HUES64 (cell line): ENCODE data around the gene FKBP5. TPM values are rescaled to one million over a fixed set of nuclear protein-coding genes. Genes with fewer than 3 reads are reported as not detected.
A peak's percentile ranks its signal among the peaks of the same experiment; 100 is the strongest.
"Not testable (repeated sequence)": the region's sequence is repeated elsewhere in the genome, so short reads cannot be mapped to it uniquely, and the experiment has no call there.

ENCODE experiments used
- H3K27ac ChIP-seq: 2 replicates; pipeline ENCODE4 v1.7.0; 2013; ENCODE audit warnings: low read depth, low read length, inconsistent platforms
- H3K27me3 ChIP-seq: 2 replicates; pipeline ENCODE4 v1.6.1; 2013; ENCODE audit warnings: mild to moderate bottlenecking, low read length; ENCODE audit not compliant: insufficient read depth
- H3K36me3 ChIP-seq: 2 replicates; pipeline ENCODE4 v1.6.1; 2013; ENCODE audit warnings: mild to moderate bottlenecking, low read length; ENCODE audit not compliant: insufficient read depth
- H3K4me1 ChIP-seq: 2 replicates; pipeline ENCODE4 v1.6.1; 2013; ENCODE audit warnings: mild to moderate bottlenecking, low read length, moderate library complexity; ENCODE audit not compliant: insufficient read depth
- H3K4me3 ChIP-seq: 2 replicates; pipeline ENCODE4 v1.5.1; 2013; ENCODE audit warnings: mild to moderate bottlenecking, low read length, moderate library complexity
- H3K9ac ChIP-seq: 2 replicates; pipeline ENCODE4 v1.6.1; 2013; ENCODE audit warnings: mild to moderate bottlenecking, low read depth, low read length
- H3K9me3 ChIP-seq: 2 replicates; pipeline ENCODE4 v1.6.1; 2013; ENCODE audit warnings: low read depth, low read length; ENCODE audit not compliant: insufficient read depth
- WGBS: fragments of 150-250, 120-280 bp; methylation state at CpG from one replicate; pipeline ENCODE4 v1.1.7; 2013; ENCODE audit warnings: missing lambda C conversion rate; 5-methylcytosine and 5-hydroxymethylcytosine counted together
- polyA plus RNA-seq, 2 experiments: library from polyadenylated mRNA; stranded (reverse); fragments of 50-300 nt; gene quantifications; one replicate each; pipeline ENCODE4 v1.2.3, GENCODE V29; 2013

The FKBP5 gene
- 35.2 TPM for polyA plus RNA-seq (2013, experiment 1 of 2)
- 37.2 TPM for polyA plus RNA-seq (2013, experiment 2 of 2)

DNA sequence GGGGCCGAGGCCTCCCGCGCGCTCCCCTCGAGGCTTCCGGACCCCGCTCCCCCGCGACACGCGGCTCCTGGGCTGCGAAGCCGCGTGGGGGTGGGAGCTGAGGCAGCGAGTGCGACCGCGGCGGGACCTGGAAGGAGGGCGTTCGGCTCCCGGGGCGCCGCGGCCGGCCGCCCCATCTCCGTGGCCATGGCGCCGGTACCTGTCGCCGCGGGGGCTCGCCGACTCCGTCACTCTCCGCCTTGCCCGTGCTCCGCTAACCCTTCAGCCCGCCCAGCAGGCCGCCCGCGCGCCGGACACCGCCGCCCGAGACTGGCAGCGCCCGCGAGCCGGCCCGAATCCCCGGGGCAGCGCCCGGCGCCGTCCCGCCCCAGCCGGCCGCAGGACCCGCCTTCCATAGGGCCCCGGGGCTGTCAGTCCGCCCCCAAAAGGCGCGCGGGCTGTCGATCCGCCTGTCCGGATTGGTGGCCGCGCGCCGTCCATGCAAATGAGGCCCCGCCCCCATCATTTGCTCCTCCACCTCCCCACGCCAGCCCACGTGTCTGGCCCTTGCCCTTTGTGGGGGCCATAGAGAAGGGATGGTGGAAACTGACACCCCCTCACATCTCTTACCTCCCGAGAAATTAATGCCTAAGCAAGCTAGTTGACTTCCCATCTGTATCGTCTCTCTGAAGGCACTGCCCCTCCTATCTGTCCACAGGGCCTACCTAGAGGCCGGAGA, at the start of gene FKBP5:
Gene FKBP5, minus strand, starts transcription at position 311 of the 718 bp plus-strand sequence. CDS start 46,091 bp downstream, outside the sequence.
- no peak within 1 kb of the TSS; the same call in 1 of the 2 replicates for H3K27ac ChIP-seq
- WGBS: 2% methylated on average over 80 of the region's 80 CpGs
- H3K9me3 ChIP-seq: no peaks in the 10 kb centered on the region
- peak within 1 kb of the TSS; percentile 73 for H3K9ac ChIP-seq
- peaks cover 16% of the 10 kb centered on the region for H3K27me3 ChIP-seq
- no peaks in the 10 kb centered on the region for H3K36me3 ChIP-seq
- peak within 1 kb of the TSS; percentile 69 for H3K4me3 ChIP-seq
- peaks cover 11% of the 10 kb centered on the region for H3K4me1 ChIP-seq

DNA sequence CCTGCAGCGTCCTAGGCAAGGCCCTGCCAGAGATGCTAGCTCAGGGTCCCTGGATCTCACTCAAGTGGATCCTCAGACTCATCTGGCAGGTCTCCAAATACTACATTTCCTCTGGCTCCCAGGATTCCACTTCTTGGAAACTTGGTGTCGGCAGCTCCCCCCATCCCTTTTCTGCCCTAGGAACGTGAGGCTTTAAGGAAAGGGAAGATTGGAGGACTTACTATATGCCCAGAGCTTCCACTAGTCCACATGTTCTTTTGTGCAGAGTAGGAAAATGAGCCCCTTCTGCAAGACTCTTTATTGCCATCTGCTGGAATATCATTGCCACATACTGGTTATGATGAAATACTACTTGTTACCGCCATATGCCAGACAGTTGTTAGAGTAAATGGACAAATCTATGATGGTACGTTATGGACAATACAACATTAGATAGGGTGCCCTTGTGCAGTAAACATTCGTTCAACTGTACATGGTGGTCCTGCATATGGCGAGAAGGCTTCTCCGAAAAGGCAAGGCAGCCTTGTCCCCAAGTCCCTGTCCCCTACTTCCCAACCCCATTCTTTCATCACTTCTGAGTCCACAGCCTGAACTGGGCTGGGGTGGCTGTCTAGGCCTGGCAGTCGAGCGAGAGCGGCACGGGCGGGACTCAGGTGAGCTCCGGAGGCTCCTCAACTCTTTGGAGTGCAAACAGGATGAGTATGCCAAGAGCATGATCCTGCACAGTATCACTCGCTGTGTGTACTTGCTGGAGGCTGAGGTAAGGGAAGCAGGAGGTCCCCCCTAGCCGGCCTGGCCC, 48.9 kb upstream of the FKBP5 start:
- 91% methylated on average over 16 of the region's 16 CpGs for WGBS

DNA sequence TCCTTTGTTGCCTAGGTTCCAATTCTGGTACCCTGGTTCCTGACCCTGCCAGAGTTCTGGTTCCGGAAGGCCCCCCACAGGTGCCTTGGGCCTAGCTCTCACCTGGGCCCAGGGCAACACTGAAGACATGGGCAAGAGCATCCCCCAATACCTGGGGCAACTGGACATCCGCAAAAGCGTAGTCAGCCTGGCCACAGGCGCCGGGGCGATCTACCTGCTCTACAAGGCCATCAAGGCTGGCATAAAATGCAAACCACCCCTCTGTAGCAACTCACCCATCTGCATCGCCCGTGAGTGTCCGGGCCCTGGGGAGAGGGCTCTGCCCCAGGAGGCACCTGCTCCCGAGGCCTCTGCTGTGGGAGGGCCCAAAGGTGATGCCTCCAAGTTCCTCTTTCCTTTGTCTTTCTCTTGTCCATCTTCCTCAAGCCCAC, 48.3 kb upstream of the FKBP5 start, which contains the start of gene ARMC12:
Gene ARMC12, plus strand, starts transcription at position 51 of the 431 bp plus-strand sequence. Its CDS starts 77 bp downstream, at position 128.
- Histone ChIP-seq H3K9me3 (no peaks in the 10 kb centered on the region), H3K36me3 (no peaks in the 10 kb centered on the region), H3K4me3 (no peak within 1 kb of the TSS), H3K27me3 (no peaks in the 10 kb centered on the region), H3K4me1 (peaks cover 37% of the 10 kb centered on the region), H3K9ac (no peak within 1 kb of the TSS), H3K27ac (peak within 1 kb of the TSS; percentile 95; the same call in 1 of the 2 replicates)
- WGBS: 95% methylated on average over 10 of the region's 10 CpGs

More for the DNA sequence above, 48.9 kb upstream of the FKBP5 start:
- H3K4me3 ChIP-seq: no peak overlapping the region
- no peaks in the 10 kb centered on the region for H3K27me3 ChIP-seq
- peak overlapping the region; percentile 95; the same call in 1 of the 2 replicates for H3K27ac ChIP-seq
- H3K36me3 ChIP-seq: no peaks in the 10 kb centered on the region
- H3K9ac ChIP-seq: no peak overlapping the region
- no peaks in the 10 kb centered on the region for H3K9me3 ChIP-seq
- peaks cover 35% of the 10 kb centered on the region for H3K4me1 ChIP-seq

GRCh38 chr6:35736253-35736894, 47.7 kb upstream of the FKBP5 start:
- 76% methylated on average over 7 of the region's 8 CpGs for WGBS
- Histone ChIP-seq H3K4me1 (peaks cover 37% of the 10 kb centered on the region), H3K9me3 (no peaks in the 10 kb centered on the region), H3K27me3 (no peaks in the 10 kb centered on the region), H3K27ac (no peak overlapping the region), H3K9ac (no peak overlapping the region), H3K4me3 (no peak overlapping the region), H3K36me3 (no peaks in the 10 kb centered on the region)

DNA sequence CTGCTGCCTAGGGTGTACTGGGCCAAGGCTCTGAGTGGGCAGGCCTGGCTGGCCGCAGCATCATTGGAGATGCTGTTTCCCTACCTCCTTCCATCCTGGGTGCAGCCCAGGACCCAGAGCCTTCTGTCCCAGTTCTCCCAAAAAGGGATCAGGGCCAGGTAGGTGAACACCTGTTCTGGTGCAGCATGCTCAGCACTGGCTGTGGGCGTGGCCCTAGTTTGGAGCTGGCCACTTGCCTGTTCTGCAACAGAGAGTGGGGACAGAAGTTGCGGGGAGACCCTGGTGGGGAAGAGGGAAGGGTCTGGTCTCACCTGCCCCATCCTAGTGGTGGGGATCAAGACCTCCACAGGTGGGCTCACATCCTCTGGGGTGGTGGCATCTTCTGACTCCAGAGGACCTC, 46.7 kb upstream of the FKBP5 start:
- no peaks in the 10 kb centered on the region for H3K36me3 ChIP-seq
- H3K4me3 ChIP-seq: no peak overlapping the region
- WGBS: 94% methylated on average over 3 of the region's 3 CpGs
- no peak overlapping the region for H3K9ac ChIP-seq
- no peaks in the 10 kb centered on the region for H3K27me3 ChIP-seq
- H3K27ac ChIP-seq: no peak overlapping the region
- H3K9me3 ChIP-seq: no peaks in the 10 kb centered on the region
- H3K4me1 ChIP-seq: peaks cover 30% of the 10 kb centered on the region

DNA sequence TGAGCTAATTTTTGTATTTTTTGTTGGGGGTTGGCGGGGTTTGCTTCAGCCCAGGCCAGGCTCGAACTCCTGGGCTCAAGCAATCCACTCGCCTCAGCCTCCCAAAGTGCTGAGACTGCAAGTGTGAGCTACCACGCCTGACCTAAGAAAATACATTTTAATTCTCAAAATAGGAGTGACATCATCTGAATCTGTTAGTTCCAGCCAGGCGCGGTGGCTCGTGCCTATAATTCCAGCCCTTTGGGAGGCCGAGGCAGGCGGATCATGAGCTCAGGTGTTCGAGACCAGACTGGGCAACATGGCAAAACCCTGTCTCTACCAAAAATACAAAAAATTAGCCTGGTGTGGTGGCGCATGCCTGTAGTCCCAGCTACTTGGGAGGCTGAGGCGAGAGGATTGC, 45.6 kb upstream of the FKBP5 start:
- not testable (repeated sequence) for H3K36me3 ChIP-seq, H3K27me3 ChIP-seq, H3K27ac ChIP-seq, H3K9ac ChIP-seq, H3K9me3 ChIP-seq, H3K4me3 ChIP-seq
- H3K4me1 ChIP-seq: peaks cover 24% of the 10 kb centered on the region
- 92% methylated on average over 12 of the region's 12 CpGs for WGBS

GRCh38 chr6:35733633-35734032, 44.9 kb upstream of the FKBP5 start:
- Histone ChIP-seq H3K36me3 (no peaks in the 10 kb centered on the region), H3K4me1 (peaks cover 25% of the 10 kb centered on the region), H3K27me3 (no peaks in the 10 kb centered on the region), H3K9ac (no peak overlapping the region), H3K9me3 (no peaks in the 10 kb centered on the region), H3K27ac (no peak overlapping the region), H3K4me3 (no peak overlapping the region)
- WGBS: 96% methylated on average over 8 of the region's 8 CpGs

GRCh38 chr6:35731736-35732532, 43.2 kb upstream of the FKBP5 start:
- Histone ChIP-seq H3K36me3 (no peaks in the 10 kb centered on the region), H3K4me3 (peak overlapping the region; percentile 82)

DNA sequence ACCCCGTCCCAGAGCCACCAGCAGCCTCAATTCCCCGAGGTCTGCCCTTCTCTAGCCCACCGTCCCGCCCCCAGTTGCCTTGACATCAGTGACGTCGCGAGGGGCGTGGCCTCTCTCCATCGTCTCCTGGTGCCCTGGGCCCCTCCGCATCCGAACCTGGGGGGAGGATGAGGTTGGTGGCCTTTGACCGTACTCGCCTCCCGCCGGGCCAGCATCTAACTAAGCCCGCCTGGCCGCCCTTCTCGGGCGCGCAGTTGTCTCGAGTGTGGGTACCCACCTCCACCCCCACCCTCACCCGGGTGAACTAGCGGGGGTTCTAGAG, 42.7 kb upstream of the FKBP5 start:
- peak overlapping the region; percentile 100 for H3K27ac ChIP-seq
- H3K27me3 ChIP-seq: no peaks in the 10 kb centered on the region
- no peaks in the 10 kb centered on the region for H3K36me3 ChIP-seq
- peaks cover 35% of the 10 kb centered on the region for H3K4me1 ChIP-seq
- WGBS: 0% methylated on average over 23 of the region's 23 CpGs
- H3K4me3 ChIP-seq: peak overlapping the region; percentile 82
- H3K9ac ChIP-seq: peak overlapping the region; percentile 71
- no peaks in the 10 kb centered on the region for H3K9me3 ChIP-seq

More at GRCh38 chr6:35731736-35732532, 43.2 kb upstream of the FKBP5 start:
- peak overlapping the region; percentile 100 for H3K27ac ChIP-seq
- H3K9me3 ChIP-seq: no peaks in the 10 kb centered on the region
- H3K4me1 ChIP-seq: peaks cover 30% of the 10 kb centered on the region
- no peaks in the 10 kb centered on the region for H3K27me3 ChIP-seq
- WGBS: under 1% methylated on average over 55 of the region's 61 CpGs
- H3K9ac ChIP-seq: peak overlapping the region; percentile 71

DNA sequence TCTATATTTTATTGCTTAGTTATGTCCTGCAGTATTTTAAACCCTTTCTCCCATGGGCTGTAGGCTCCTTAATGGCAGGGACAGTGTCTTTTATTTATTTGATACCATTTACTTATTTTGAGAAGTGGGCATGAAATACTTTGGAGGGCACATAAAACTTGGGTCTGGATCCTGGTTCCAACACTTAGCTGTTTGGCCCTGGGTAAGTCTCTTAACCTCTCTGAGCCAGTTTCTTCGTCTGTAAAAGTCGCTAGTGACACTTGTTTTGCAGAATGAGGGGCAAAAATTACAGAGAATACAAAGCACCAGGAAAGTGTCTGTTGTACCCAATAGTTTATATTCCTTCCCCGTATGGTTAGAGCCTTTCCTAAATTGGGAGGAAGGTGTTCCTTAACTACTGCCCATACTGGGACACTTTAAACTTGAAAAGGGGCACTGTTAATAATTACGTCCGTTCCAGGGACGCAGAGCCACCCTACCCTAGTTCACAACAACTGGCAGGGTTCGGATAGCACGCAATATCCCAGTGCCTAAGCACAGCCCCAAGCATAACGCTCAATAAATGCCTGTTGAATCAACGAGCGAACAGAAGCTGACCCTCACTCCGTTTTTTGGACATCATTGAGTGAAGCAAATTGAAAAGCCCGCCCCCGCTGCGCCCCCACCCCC, 42.2 kb upstream of the FKBP5 start:
- Histone ChIP-seq H3K4me1 (peaks cover 37% of the 10 kb centered on the region), H3K9ac (no peak overlapping the region; the same call in 1 of the 2 replicates)
- 8% methylated on average over 12 of the region's 15 CpGs for WGBS

More for the DNA sequence above, 42.2 kb upstream of the FKBP5 start:
- Histone ChIP-seq H3K9me3 (no peaks in the 10 kb centered on the region), H3K27me3 (peaks cover 2% of the 10 kb centered on the region; the same call in 1 of the 2 replicates), H3K36me3 (no peaks in the 10 kb centered on the region), H3K4me3 (peak overlapping the region; percentile 82), H3K27ac (peak overlapping the region; percentile 96; the same call in 1 of the 2 replicates)
